TTC549 (cell line): ENCODE data around the gene C16orf92.

ENCODE experiments used
- FAIRE-seq: peaks from 2 replicates; lab custom pipeline; 2012; peaks lifted over from hg19 to GRCh38; lab: Jason Lieb, UNC

The C16orf92 gene, protein sequence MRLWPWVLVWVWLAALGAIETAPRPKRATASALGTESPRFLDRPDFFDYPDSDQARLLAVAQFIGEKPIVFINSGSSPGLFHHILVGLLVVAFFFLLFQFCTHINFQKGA

DNA sequence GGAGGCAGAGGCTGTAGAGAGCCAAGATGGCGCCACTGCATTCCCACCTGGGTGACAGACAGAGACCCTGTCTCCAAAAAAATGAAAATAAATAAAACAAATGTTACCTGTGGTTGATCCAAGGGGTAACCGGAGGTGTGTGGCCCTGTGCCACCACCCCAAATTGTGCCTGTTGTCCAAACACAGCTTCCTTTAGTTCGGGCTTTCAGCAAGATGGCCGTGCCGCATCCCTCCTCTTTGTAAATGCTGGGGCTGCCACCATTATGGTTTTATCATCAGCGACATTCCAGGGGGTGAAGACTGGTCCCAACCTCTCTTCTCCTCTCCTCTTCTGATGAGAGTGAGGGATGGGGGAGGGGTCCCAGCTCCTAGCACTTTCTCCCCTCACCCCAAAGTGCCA is at the start of gene C16orf92:
Gene C16orf92 (plus strand): TSS at position 312 of the 400 bp plus-strand sequence. CDS start 143 bp downstream, outside the sequence.
- FAIRE-seq = no peak

DNA sequence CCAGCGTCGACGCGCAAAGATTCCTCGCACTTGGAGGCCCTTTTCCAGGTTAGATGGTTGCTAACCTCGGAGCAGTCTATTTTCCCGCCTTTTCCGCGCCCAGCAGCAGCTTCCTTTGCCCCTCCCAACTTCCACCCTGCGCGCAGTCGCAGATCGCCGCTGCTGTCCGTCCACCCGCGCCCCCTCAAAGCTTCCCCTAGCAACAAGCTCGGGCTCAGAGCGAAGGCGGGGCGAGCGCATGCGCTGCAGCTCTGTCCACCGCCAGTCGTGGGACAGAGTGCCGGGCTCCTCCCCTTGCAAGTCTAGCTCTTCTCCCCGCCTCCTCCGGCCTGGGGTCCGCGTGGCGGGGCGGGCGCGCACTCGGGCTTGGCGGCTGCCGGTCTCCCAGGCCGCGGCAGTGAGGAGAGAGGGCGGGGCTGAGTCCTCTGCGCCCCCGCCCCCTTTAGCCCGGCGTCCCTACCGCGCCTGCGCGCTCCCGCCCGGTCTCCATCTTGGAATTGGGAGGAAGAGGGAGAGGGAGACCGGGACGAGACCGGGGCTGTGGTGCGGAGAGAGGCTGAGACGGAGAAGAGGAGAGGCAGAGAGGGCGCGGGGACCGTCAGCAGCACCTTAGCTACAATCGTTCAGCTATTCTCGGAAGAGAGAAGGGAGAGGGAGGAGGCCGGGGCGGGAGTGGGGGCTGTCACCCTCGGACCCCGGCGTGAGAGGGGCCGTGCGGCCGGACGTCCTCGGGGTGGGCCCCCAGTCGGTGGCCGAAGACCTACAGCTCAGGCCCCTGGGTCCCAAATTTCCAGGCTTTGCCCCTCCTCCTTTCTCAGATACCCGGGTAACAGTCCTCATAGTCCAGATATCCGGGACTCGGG is 49.4 kb upstream of the C16orf92 start, which contains the start of gene TAOK2:
Gene TAOK2 (plus strand): TSS at position 485 of the 863 bp plus-strand sequence. CDS start 3,905 bp downstream, outside the sequence.
- peak; percentile 32 for FAIRE-seq

DNA sequence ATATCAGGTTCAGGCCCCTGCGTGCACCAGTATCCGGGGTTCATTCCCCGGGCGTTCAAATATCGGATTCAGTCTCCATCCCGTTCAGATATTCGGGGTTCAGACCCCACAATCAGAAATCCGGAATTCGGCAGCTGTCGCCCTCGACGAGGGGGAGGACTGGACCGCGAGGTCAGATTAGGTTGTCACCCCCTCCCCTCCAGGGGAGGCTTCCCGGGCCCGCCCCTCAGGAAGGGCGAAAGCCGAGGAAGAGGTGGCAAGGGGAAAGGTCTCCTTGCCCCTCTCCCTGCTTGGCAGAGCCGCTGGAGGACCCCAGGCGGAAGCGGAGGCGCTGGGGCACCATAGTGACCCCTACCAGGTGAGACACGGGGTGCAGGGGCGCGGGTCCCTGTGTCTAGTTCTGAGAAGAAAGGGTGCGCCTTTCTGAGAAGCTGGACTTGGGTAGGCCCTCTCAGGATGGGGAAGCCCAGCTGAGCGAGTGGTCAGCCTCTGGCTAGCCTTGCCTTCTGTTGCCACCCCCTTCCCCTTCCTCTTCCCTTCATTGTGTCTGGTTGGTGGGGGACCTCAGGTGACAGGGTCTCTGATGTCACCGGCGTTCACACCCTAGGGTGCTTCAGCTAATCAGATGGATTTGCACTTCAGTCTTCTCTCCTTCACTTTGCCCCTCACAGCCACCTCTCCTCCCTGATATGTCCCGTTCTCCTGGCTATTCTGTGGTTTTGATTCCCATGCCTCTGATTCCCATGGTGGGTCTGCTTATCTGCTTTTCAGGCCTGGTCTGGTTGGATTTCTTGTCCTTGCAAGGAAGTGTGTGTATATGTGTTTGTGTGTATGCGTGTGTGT is 48.5 kb upstream of the C16orf92 start:
- no peak for FAIRE-seq

DNA sequence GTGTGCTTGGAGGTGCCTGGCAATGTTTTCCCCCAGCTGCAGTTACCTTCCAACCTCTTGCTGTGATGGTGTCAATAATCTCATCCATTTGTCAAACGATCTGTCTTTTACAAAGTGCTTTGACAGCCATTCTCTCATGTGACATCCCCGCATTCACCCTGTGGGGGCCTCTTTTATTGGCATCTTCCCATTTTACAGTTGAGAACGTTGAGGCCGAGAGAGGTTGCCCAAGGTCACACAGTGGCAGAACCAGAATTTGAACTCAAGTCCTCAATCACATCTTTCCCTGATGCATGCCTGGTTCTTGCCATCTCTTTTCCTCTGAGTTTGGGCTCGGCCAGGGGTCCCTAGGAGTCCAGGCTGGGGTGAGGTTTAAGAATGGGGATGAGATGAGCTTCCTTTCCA is 47.9 kb upstream of the C16orf92 start:
- FAIRE-seq = no peak

DNA sequence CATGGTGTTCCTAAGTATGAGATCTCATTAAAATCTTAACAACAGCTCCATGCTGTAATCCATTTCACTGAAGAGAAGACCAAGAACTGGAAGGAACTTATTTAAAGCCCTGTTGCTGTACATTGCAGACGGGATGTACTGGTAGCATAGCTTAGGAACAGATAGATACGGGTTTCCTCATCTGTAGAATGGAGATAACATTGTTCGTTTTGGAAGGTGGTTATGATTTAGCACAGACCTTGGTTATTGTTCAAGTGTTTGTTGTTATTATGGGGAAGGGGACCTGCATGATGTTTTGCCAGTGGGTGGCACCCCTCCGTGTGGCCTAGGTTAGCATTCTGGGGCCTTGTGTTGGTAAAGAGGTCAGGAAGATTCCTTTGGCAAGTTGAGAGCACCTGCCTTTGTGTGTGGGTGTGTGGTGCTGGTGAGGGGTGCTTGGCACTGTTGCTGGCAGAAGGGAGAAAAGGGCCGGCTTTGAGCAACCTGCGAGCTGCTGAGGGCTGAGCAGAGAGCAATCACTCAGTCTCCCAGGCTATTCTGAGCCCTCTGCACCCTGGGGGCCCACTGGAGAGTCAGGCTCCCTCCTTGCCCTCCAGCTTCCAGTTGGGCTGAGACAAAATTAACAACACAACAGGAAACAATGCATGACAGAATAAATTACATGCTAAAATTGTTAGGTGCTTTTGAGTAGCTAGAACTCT is 47.0 kb upstream of the C16orf92 start:
- no peak for FAIRE-seq

DNA sequence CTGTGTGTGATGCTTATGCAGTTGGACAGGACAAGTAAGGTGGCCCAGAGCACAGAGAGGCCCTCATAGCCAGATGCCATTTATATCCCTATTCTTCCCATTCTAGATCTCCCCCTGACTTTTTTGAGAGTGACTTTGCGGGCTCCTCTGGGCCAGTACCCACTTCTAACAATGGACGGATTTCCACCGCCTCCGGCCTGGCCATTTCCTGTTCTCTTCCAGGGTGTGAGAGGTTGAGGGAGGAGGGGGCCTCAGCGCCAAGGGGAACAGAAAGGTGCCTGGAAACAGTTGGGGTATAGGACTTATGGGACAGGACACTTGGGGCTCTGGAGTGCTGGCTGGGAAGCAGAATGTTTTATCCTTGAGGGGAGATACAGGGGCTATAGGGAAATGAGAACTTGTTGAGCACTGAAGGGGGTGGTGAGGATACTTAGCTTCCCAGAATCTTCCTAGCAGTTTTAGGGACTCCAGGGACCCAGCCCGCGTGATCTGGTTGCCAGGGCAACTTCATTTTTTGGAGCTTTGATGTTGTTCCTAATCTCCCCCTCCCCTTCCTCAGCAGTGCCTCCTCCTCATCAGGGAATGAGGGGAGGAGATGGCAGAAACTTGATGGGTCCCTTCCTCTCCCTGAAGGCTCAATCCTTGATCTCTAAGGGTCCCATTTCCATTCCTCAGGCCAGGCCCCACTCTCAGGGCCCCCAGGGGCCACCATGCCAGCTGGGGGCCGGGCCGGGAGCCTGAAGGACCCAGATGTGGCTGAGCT is 45.8 kb upstream of the C16orf92 start:
- FAIRE-seq = no peak

DNA sequence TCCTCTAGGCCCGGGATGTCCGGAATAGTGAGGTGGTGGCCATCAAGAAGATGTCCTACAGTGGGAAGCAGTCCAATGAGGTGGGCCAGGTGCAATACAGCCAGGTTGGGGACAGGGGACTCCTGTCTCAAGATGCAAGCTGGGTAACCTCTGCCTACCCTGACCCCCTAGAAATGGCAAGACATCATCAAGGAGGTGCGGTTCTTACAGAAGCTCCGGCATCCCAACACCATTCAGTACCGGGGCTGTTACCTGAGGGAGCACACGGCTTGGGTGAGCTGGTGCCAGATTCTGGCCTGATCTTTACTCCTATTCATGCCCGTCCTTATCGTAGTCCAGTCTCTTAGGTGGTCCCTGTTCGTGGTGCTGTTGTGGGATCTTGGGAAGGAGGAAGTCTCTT is 44.9 kb upstream of the C16orf92 start:
- FAIRE-seq = no peak

DNA sequence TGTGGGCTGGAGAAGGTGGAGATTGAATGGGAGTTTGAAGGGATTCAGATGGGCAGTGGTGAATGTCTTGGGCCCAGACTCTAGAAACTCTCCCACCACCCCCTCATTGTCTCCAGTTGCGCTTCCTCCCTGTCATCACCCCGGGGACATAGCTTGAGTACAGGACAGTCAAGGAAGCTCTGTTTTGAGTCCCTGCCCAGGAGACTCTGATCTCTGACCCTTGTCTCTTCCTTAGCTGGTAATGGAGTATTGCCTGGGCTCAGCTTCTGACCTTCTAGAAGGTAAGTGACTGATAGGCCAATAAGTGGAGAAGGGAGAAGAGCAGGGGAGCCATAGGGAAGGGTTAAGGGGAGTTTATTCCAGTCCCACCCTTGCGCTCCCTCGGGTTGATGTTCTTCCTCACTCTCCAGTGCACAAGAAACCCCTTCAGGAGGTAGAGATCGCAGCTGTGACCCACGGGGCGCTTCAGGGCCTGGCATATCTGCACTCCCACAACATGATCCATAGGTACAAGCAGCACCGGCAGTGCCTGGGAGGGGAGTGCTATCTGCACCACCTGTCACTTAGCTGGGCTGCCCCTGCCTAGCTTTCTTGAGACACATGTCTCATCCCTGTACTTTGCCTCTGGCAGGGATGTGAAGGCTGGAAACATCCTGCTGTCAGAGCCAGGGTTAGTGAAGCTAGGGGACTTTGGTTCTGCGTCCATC is 44.3 kb upstream of the C16orf92 start:
- FAIRE-seq = no peak

DNA sequence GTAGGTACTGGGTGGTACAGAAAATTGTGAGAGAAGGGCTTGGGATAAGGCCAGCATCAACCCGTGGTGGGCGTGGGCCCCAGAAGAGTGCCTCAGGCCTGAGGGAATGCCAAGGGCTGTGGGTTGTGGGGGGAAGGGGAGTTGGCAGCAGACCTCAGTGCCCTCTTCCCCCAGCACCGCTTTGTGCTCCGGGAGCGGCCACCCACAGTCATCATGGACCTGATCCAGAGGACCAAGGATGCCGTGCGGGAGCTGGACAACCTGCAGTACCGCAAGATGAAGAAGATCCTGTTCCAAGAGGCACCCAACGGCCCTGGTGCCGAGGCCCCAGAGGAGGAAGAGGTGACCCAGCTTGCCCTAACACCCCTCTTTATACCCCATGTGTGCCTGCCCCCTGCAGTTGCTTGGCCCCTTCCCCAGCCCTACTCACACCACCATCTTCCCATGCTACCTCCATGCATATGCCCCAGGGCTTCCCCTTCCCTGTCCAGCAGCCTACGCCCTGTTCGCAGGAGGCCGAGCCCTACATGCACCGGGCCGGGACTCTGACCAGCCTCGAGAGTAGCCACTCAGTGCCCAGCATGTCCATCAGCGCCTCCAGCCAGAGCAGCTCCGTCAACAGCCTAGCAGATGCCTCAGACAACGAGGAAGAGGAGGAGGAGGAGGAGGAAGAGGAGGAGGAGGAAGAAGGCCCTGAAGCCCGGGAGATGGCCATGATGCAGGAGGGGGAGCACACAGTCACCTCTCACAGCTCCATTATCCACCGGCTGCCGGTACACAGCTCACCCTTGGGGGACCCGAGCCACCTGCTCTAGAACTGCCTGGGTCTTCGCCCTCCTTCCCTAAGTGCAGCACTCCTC is 40.2 kb upstream of the C16orf92 start:
- no peak for FAIRE-seq

DNA sequence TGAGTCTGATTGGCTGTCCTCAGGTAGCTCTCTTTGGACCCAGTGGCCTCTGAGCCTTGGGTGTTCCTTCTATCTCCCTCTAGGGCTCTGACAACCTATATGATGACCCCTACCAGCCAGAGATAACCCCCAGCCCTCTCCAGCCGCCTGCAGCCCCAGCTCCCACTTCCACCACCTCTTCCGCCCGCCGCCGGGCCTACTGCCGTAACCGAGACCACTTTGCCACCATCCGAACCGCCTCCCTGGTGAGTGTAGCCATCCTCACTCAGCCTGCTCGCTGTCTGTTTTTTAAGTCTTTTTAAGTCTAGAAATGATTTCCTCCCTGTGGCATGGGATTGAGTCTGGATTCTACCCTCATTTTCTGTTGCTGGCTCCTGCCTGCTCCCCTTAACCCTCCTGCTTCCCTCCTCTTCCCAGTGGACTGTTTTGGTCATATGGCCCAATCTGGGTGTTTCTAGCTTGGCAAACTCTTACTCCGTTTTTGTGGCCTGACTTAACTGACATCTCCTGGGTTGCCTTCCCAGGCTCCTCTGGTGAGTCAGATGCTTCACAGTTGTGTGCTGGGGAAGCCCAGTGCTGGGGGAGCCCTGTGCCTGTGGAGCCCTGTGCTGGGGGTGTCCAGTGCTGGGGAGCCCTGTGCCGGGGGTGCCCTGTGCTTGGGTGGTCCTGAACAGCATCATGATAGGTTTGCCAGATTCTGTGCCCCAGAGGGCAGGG is 39.4 kb upstream of the C16orf92 start:
- no peak for FAIRE-seq

DNA sequence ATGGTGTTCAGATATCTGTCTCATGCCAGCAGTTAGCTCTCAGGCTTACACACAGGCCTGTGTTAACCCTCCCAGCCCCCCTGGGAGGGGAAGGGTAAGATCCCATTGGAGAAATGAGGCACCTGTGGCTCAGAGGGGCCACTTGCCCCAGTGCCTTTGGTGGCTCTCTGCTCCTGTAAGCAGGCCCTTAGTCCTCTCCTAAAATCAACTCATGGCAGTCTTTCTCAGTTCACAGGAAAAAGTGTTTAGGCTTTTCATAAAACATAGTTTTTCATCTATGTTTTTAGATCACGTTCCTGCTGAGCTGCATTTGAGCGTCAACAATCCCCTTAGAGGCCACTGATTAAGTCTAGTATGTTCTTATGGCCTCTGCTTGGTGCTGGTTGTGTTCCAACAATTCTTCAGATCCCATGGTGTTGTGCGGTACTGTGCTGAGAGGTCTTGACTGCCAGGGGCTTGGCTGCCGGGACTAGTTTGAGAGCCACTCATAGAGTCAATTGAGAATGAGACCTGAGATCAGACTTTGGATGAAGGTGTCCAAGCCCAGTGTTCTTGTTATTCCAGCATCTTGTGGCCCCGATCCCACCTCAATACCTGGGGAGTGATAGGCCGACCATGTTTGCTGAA is 38.7 kb upstream of the C16orf92 start:
- FAIRE-seq = no peak

DNA sequence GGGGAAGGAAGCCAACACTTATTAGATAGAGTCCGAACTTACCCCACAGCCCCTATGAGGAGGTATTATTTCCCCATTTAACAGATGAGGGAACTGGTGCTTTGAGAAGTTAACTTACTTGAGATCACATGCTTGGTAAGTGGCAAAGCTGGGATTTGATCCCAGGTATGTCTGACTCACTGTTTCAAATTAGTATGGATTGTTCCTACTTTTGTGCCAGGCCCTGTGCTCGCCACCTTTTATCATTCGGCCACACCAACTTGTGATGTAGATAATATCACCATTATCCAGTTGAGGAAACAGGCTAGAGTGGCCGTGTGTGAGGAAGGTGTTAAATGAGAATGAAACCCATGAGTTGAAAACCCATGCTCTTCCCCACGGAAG is 38.2 kb upstream of the C16orf92 start:
- no peak for FAIRE-seq

DNA sequence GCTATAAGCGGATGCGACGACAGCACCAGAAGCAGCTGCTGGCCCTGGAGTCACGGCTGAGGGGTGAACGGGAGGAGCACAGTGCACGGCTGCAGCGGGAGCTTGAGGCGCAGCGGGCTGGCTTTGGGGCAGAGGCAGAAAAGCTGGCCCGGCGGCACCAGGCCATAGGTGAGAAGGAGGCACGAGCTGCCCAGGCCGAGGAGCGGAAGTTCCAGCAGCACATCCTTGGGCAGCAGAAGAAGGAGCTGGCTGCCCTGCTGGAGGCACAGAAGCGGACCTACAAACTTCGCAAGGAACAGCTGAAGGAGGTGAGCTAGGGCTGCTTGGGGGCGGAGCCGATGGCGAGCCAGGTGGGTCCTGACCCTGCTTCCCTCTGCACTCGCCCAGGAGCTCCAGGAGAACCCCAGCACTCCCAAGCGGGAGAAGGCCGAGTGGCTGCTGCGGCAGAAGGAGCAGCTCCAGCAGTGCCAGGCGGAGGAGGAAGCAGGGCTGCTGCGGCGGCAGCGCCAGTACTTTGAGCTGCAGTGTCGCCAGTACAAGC is 37.7 kb upstream of the C16orf92 start:
- FAIRE-seq = no peak

DNA sequence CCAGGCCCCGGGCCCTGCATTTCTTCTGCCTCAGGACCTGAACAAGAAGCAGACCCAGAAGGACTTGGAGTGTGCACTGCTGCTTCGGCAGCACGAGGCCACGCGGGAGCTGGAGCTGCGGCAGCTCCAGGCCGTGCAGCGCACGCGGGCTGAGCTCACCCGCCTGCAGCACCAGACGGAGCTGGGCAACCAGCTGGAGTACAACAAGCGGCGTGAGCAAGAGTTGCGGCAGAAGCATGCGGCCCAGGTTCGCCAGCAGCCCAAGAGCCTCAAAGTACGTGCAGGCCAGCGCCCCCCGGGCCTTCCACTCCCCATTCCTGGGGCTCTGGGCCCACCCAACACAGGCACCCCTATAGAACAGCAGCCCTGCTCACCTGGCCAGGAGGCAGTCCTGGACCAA is 36.8 kb upstream of the C16orf92 start:
- no peak for FAIRE-seq

DNA sequence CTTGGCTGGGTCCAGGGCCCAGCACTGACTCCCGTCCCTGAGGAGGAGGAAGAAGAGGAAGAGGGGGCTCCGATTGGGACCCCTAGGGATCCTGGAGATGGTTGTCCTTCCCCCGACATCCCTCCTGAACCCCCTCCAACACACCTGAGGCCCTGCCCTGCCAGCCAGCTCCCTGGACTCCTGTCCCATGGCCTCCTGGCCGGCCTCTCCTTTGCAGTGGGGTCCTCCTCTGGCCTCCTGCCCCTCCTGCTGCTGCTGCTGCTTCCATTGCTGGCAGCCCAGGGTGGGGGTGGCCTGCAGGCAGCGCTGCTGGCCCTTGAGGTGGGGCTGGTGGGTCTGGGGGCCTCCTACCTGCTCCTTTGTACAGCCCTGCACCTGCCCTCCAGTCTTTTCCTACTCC is 36.1 kb upstream of the C16orf92 start:
- no peak for FAIRE-seq

DNA sequence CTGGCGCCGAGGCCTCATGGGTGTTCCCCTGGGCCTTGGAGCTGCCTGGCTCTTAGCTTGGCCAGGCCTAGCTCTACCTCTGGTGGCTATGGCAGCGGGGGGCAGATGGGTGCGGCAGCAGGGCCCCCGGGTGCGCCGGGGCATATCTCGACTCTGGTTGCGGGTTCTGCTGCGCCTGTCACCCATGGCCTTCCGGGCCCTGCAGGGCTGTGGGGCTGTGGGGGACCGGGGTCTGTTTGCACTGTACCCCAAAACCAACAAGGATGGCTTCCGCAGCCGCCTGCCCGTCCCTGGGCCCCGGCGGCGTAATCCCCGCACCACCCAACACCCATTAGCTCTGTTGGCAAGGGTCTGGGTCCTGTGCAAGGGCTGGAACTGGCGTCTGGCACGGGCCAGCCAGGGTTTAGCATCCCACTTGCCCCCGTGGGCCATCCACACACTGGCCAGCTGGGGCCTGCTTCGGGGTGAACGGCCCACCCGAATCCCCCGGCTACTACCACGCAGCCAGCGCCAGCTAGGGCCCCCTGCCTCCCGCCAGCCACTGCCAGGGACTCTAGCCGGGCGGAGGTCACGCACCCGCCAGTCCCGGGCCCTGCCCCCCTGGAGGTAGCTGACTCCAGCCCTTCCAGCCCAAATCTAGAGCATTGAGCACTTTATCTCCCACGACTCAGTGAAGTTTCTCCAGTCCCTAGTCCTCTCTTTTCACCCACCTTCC is 35.5 kb upstream of the C16orf92 start:
- no peak for FAIRE-seq

DNA sequence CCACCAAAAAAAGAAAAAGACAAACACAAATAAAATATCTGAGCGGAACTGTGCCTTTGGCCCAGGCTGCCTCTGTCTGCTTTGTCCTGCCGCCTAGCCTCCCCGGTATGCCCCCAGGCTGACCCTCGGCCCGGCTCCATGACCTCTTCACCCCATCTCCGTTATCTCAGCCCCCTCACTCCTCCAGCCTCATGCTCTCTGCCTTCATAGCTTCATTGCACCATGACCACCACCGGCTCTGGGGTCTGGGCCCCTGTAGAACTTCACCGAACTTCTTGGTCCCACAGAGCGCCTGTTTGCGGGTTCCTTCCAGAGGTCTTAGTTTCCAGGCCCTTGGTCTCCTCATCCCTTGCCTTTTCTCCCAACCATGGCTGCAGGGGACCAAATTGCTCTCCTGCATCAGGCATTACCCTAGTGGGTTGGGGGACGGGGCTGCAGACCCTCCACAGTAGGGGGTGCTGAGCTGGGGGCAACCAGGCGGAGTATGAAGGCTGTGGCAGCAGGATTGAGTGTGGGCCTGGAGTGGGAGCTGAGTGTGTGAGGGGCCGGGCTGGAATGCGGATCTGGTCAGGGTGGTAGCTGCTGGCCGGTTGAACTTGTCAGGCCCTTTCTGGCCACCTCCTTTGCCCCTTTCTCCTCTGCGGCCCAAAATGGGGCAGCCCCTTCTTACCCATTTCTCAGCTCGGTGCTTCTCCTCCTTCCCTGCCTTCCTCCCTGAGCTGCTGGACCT is 34.5 kb upstream of the C16orf92 start:
- FAIRE-seq = no peak
